Fibroblast of villous mesenchyme (primary cell): ENCODE data around the gene SIRT2. TPM values are rescaled to one million over a fixed set of nuclear protein-coding genes. Genes with fewer than 3 reads are reported as not detected.
"Not testable (repeated sequence)": the region's sequence is repeated elsewhere in the genome, so short reads cannot be mapped to it uniquely, and the experiment has no call there.

Source experiments
- DNase-seq: peaks from one replicate; pipeline ENCODE4 v3.0.0-alpha.2; 2010; ENCODE audit warnings: low read depth
- H3K4me3 ChIP-seq: 2 replicates; pipeline ENCODE4 v1.5.1; 2011; ENCODE audit warnings: low read depth, mild to moderate bottlenecking, low read length
- CTCF ChIP-seq: IDR thresholded peaks from 2 replicates; pipeline ENCODE4 v1.5.1; 2012; ENCODE audit warnings: low read depth, mild to moderate bottlenecking, low read length; ENCODE audit not compliant: insufficient read depth
- total RNA-seq: library from RNA; depleted of rRNA; stranded (reverse); fragments of >200 nt; gene quantifications from 2 replicates; pipeline ENCODE4 v1.2.3, GENCODE V29; 2012

The SIRT2 gene
- total RNA-seq, 1 donor: 45.3 TPM

GRCh38 chr19:38893341-38893771 lies 6.1 kb downstream of the SIRT2 start:
- no peak for DNase-seq

GRCh38 chr19:38892841-38893240 lies 6.6 kb downstream of the SIRT2 start:
- DNase-seq: no peak
- TF ChIP-seq CTCF: no peak
- H3K4me3 ChIP-seq: no peak overlapping the region

More at GRCh38 chr19:38893341-38893771, 6.1 kb downstream of the SIRT2 start:
- no peak overlapping the region for H3K4me3 ChIP-seq
- no peak for TF ChIP-seq CTCF

GRCh38 chr19:38891771-38892170 lies 7.6 kb downstream of the SIRT2 start:
- no peak overlapping the region for H3K4me3 ChIP-seq
- no peak for TF ChIP-seq CTCF
- DNase-seq: no peak

- TF ChIP-seq CTCF: no peak
- DNase-seq: no peak
- H3K4me3 ChIP-seq: no peak overlapping the region
These were observed 8.7 kb downstream of the SIRT2 start for GRCh38 chr19:38890686-38891085.

GRCh38 chr19:38889803-38890202 lies 9.6 kb downstream of the SIRT2 start:
- no peak for DNase-seq
- H3K4me3 ChIP-seq: no peak overlapping the region
- TF ChIP-seq CTCF: no peak

- no peak for TF ChIP-seq CTCF
- no peak for DNase-seq
- no peak overlapping the region for H3K4me3 ChIP-seq
These were observed 10.5 kb downstream of the SIRT2 start for GRCh38 chr19:38888876-38889275.

- not testable (repeated sequence) for H3K4me3 ChIP-seq, DNase-seq
These were observed 14.7 kb downstream of the SIRT2 start for GRCh38 chr19:38884691-38885090.
